Activated CD4-positive, CD25-positive, alpha-beta regulatory T cell treated with anti-CD3 and anti-CD28 coated beads, Interleukin-2, amount 50 U/mL, for 16 hours (primary cell): ENCODE results near the gene SLC1A3.

ENCODE experiments used
- DNase-seq: peaks from one replicate; pipeline ENCODE4 v3.0.0-alpha.2; 2020; ENCODE audit warnings: low read depth, low spot score

The SLC1A3 gene

GRCh38 chr5:36717131-36717695 lies 110.8 kb downstream of the SLC1A3 start:
- no peak for DNase-seq

DNA sequence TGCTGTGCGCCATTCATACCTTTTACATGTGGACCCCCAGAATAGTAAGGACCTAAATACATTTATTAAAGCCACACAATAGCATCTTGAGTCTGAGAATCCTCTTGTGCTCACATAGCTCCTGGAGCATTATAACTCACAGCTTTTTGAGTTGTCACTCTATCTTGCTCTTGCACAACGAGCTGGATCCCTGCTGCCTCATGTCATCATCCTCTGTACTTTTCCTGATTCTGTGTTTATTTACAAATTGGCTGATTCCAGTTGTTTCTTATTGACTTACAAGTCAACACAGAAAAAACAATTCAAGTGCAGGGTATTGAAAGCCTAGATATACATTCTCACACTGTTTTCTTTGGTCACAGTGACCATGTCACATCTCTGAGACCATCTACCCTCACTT lies 112.9 kb downstream of the SLC1A3 start:
- no peak for DNase-seq

GRCh38 chr5:36720688-36721087 lies 114.3 kb downstream of the SLC1A3 start:
- DNase-seq = no peak

- no peak for DNase-seq
Measured at GRCh38 chr5:36721664-36722235, 115.3 kb downstream of the SLC1A3 start.

DNA sequence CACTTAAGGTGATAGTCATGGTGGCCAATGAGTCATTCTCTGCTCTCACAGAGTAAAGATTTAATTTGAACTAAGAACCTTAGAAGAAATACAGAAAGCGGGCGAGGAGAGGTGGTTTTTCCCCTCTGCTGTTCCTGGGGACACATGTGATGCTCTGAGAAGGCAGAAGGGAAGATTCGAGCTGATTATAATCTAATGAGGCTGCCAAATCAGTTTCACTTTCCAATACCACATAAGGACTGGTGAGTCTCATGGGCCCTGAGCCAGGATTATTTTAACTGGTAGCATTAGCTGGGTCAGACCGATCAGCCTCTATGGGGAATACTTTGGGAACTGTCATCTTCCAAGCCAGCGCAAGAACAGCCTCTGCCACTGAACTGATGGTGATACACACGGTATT lies 116.5 kb downstream of the SLC1A3 start:
- DNase-seq = no peak

DNA sequence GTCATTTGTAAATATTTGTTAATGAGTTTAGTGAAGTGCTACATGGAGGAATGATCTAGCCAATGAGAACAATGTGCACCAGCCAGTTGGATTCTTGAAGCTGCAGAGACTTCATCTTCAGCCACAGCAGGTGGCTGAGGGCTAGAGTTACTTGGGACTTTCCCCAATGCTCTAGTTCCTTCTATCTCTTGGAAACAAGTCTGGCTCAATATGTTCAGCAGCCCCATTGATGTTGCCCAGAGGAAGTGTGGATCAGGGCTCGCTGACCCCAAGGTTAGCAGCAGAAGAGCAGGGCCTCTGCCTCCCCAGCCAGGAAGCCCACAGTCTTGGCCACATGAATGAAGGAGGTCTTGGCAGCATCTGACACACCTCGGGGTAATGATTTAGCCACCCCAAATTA lies 117.5 kb downstream of the SLC1A3 start:
- no peak for DNase-seq

DNA sequence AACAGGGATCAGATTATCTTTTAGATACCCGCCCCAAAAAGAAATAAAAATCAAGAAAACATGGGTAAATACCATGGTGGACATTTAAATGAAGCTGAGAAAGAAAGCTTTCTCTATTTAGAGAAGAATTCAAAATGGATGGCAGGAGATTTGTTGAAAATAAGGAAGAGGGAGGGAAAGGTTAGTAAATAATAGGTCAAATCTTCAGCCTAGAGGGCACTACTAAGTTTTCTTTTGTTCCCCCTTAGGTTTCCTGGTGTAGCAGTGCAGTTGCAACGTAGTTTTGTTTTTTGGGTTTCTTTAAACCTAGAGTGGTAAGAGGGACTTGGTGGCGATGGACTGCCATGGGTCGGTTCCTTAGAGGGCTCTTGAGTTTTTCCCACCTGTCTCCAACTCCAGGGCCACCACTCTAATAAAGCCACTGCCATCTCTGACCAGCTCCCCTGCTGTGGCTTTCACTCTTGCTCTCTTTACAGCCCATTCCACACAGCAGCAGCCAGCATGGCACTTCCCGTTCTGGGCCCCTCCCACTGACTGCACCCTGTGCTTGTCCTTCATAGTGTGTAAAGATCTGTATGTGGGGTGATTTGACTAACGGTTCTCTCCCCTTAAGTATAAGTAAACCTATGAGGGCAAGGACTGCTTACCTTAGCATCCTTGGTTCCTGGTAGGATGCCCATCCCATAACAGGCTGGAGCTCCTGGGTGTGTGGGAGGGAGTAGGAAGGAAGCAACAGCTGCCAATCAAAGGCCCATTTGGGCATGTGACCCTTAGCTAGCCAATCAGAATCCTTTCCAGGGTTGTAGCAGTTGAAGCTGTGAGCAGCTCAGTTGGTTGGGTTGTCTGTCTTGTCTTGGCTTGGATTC lies 118.3 kb downstream of the SLC1A3 start:
- DNase-seq = no peak

DNA sequence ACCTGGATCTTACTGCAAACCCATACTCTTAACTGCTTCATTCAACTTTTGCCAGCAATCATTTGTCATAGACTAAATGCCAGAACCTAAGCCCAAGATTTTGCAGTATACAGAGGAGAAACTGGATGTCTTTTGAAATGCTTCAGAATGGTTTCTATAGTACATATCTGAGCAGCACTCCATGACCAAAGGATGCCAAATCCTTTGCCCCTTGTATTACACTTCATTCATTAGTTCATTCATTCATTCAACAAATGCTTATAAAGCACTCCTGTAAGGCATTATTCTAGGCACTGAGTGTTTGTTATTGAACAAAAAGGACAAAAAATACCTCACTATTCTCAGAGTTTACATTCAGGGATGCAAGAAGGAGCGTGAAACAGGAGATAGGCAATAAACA lies 119.9 kb downstream of the SLC1A3 start:
- no peak for DNase-seq

GRCh38 chr5:36726767-36727166 lies 120.4 kb downstream of the SLC1A3 start:
- DNase-seq = no peak

- DNase-seq = no peak
Measured at GRCh38 chr5:36728697-36729543, 122.5 kb downstream of the SLC1A3 start.

DNA sequence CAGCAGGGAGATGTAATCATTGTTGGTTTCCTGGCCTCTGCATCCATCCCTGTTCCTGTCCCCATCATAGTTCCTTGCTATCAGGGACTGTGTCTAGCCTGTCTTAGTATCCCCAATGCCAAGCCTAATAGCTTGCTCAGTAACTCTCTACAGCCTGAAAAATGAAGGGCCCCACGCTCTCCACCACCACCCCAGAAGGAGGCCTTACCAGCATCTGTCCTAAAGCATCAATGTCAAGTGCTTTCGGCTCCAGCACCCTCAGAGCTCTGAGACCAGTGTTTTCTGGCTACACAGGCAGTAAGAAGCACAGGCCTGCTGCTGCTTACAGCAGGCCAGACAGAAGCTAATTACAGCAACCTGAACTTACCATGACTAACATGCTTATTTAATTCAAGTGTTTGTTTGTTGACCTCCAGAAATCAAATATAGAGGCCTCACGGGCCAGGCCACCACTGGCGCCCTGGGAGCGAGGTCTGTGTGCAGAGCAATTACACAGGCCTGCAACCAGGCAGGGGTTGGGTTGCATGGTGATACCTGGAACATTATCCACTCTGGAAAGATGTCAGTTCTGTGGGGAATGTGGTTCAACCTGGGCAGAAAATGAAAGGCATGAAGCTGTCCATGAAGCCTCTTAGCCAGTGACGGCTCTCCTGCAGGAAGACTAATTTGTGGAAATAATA lies 124.3 kb downstream of the SLC1A3 start:
- DNase-seq = no peak

DNA sequence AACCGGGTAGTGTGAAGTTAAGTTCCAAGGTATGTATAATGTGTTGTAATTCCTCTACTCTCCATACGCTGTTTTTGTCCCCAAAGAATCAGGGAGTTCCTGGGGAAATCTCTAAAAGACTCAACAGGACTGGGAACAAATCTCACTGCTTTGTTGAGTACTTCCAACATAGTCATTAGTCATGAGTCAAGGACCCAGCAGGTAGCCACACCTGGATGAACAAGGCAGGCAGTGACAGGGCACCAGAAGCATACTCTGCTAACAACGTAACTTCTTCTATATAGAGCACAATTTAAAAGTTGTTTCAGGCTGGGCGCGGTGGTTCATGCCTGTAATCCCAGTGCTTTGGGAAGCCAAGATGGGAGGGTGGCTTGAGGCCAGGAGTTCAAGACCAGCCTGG lies 126.8 kb downstream of the SLC1A3 start:
- DNase-seq = no peak

GRCh38 chr5:36734422-36734821 lies 128.0 kb downstream of the SLC1A3 start:
- DNase-seq = no peak

- DNase-seq = no peak
Measured at GRCh38 chr5:36735891-36736290, 129.5 kb downstream of the SLC1A3 start.
